Measurements from ENCODE around the gene TSPO2.

DNA sequence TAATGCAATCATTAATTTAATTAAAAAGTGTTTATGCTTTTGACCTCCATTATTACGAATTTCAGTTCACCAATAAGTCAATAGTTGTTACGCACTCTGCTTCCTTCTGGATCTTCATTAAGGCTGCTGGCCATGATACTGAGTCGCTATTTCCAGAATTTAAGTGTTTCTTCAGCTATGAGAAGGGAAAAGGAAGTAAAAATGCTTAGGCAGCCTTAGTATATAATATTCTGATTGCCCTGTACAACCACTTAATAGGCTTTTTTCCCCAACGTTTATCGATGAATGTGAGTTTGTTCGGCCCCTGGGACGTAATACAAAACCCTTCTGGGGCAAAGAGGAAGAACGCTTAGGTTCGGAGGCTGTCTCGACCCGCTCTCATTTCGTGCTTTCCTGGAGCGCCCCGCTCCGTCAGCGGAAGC is 29.2 kb downstream of the TSPO2 start:
- TF ChIP-seq, protein P1, sequence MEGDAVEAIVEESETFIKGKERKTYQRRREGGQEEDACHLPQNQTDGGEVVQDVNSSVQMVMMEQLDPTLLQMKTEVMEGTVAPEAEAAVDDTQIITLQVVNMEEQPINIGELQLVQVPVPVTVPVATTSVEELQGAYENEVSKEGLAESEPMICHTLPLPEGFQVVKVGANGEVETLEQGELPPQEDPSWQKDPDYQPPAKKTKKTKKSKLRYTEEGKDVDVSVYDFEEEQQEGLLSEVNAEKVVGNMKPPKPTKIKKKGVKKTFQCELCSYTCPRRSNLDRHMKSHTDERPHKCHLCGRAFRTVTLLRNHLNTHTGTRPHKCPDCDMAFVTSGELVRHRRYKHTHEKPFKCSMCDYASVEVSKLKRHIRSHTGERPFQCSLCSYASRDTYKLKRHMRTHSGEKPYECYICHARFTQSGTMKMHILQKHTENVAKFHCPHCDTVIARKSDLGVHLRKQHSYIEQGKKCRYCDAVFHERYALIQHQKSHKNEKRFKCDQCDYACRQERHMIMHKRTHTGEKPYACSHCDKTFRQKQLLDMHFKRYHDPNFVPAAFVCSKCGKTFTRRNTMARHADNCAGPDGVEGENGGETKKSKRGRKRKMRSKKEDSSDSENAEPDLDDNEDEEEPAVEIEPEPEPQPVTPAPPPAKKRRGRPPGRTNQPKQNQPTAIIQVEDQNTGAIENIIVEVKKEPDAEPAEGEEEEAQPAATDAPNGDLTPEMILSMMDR (IDR thresholded peaks at IDR 0.05) = no peak
- peak in 1 of 4 donors; percentile 54 for TF ChIP-seq POLR2A (IDR thresholded peaks at IDR 0.05)

All from upper lobe of left lung (tissue), 4 donors.